ENCODE results near the gene NADK.
"Not testable (repeated sequence)": the region's sequence is repeated elsewhere in the genome, so short reads cannot be mapped to it uniquely, and the experiment has no call there.

NADK gene

GRCh38 chr1:1724035-1724864 is 54.0 kb downstream of the NADK start, which contains the start of gene CDK11A:
Gene CDK11A (minus strand): TSS chr1:1724357. CDS start chr1:1722818, 1,539 bp downstream.
- CTCF ChIA-PET: not testable (repeated sequence)

GRCh38 chr1:1721201-1721600 is 57.1 kb downstream of the NADK start:
- no peaks in the 10 kb centered on the region for H3K9me3 ChIP-seq (ENCODE audit: control extremely low read depth in 1 of 5, control insufficient read depth in 4 of 5, insufficient read depth in 2 of 5, low read depth in 1 of 5, low read length in 4 of 5)
- peaks cover 7 to 31% (median 18%) of the 10 kb centered on the region in 4 experiments for H3K36me3 ChIP-seq (ENCODE audit: control insufficient read depth in 4 of 4, insufficient read depth in 4 of 4, low read length in 3 of 4)
- H3K4me3 ChIP-seq (ENCODE audit: control insufficient read depth in 1 of 7, extremely low read depth in 1 of 7, insufficient read depth in 4 of 7, low read depth in 2 of 7, low read length in 6 of 7): no peak overlapping the region
- H3K4me1 ChIP-seq (ENCODE audit: control extremely low read depth in 1 of 4, control insufficient read depth in 4 of 4, insufficient read depth in 4 of 4, low read length in 3 of 4): no peaks in the 10 kb centered on the region
- no peaks in the 10 kb centered on the region for H3K27me3 ChIP-seq (replicated peaks in 2 of 5; ENCODE audit: control insufficient read depth in 4 of 5, insufficient read depth in 5 of 5, low read length in 4 of 5)
- POLR2A ChIA-PET: no interaction called here
- WGBS (ENCODE audit: insufficient coverage): 96% methylated on average over 6 of the region's 7 CpGs
- DNase-seq: no peak
- H3K27ac ChIP-seq (ENCODE audit: insufficient read depth in 1 of 2, low read depth in 1 of 2, low read length in 2 of 2, poor library complexity in 1 of 2, severe bottlenecking in 2 of 2): no peak overlapping the region
- CTCF ChIA-PET: no interaction called here

More at GRCh38 chr1:1724035-1724864, 54.0 kb downstream of the NADK start, which contains the start of gene CDK11A:
- 0% methylated on average over 22 of the region's 78 CpGs for WGBS (ENCODE audit: insufficient coverage)
- Histone ChIP-seq H3K4me3 (ENCODE audit: control insufficient read depth in 1 of 7, extremely low read depth in 1 of 7, insufficient read depth in 4 of 7, low read depth in 2 of 7, low read length in 6 of 7) (peak within 1 kb of the TSS; percentile 67 to 86 (median 78)), H3K27ac (ENCODE audit: insufficient read depth in 1 of 2, low read depth in 1 of 2, low read length in 2 of 2, poor library complexity in 1 of 2, severe bottlenecking in 2 of 2) (peak within 1 kb of the TSS; percentile 68 to 85), H3K36me3 (ENCODE audit: control insufficient read depth in 4 of 4, insufficient read depth in 4 of 4, low read length in 3 of 4) (peaks cover 2 to 17% (median 12%) of the 10 kb centered on the region in 4 experiments)
- not testable (repeated sequence) for H3K9me3 ChIP-seq (ENCODE audit: control extremely low read depth in 1 of 5, control insufficient read depth in 4 of 5, insufficient read depth in 2 of 5, low read depth in 1 of 5, low read length in 4 of 5); H3K27me3 ChIP-seq (replicated peaks in 2 of 5; ENCODE audit: control insufficient read depth in 4 of 5, insufficient read depth in 5 of 5, low read length in 4 of 5); H3K4me1 ChIP-seq (ENCODE audit: control extremely low read depth in 1 of 4, control insufficient read depth in 4 of 4, insufficient read depth in 4 of 4, low read length in 3 of 4)
- peak; percentile 100 for DNase-seq
- POLR2A ChIA-PET: interaction anchor here (0.9 kb wide), 1 partner anchor 22 kb away, joined by 3 read pairs; no protein-coding TSS in a partner anchor

GRCh38 chr1:1715109-1715883 is 63.0 kb downstream of the NADK start:
- CTCF ChIA-PET; H3K27me3 ChIP-seq (replicated peaks in 2 of 5; ENCODE audit: control insufficient read depth in 4 of 5, insufficient read depth in 5 of 5, low read length in 4 of 5); DNase-seq; H3K4me1 ChIP-seq (ENCODE audit: control extremely low read depth in 1 of 4, control insufficient read depth in 4 of 4, insufficient read depth in 4 of 4, low read length in 3 of 4); POLR2A ChIA-PET; H3K27ac ChIP-seq (ENCODE audit: insufficient read depth in 1 of 2, low read depth in 1 of 2, low read length in 2 of 2, poor library complexity in 1 of 2, severe bottlenecking in 2 of 2); H3K4me3 ChIP-seq (ENCODE audit: control insufficient read depth in 1 of 7, extremely low read depth in 1 of 7, insufficient read depth in 4 of 7, low read depth in 2 of 7, low read length in 6 of 7); H3K9me3 ChIP-seq (ENCODE audit: control extremely low read depth in 1 of 5, control insufficient read depth in 4 of 5, insufficient read depth in 2 of 5, low read depth in 1 of 5, low read length in 4 of 5): not testable (repeated sequence)
- peaks cover 4 to 27% (median 16%) of the 10 kb centered on the region in 4 experiments for H3K36me3 ChIP-seq (ENCODE audit: control insufficient read depth in 4 of 4, insufficient read depth in 4 of 4, low read length in 3 of 4)
- 100% methylated on average over 4 of the region's 18 CpGs for WGBS (ENCODE audit: insufficient coverage)

GRCh38 chr1:1707897-1708296 is 70.4 kb downstream of the NADK start:
- H3K9me3 ChIP-seq (ENCODE audit: control extremely low read depth in 1 of 5, control insufficient read depth in 4 of 5, insufficient read depth in 2 of 5, low read depth in 1 of 5, low read length in 4 of 5); H3K4me3 ChIP-seq (ENCODE audit: control insufficient read depth in 1 of 7, extremely low read depth in 1 of 7, insufficient read depth in 4 of 7, low read depth in 2 of 7, low read length in 6 of 7); H3K27me3 ChIP-seq (replicated peaks in 2 of 5; ENCODE audit: control insufficient read depth in 4 of 5, insufficient read depth in 5 of 5, low read length in 4 of 5); DNase-seq; POLR2A ChIA-PET; CTCF ChIA-PET; H3K27ac ChIP-seq (ENCODE audit: insufficient read depth in 1 of 2, low read depth in 1 of 2, low read length in 2 of 2, poor library complexity in 1 of 2, severe bottlenecking in 2 of 2); H3K4me1 ChIP-seq (ENCODE audit: control extremely low read depth in 1 of 4, control insufficient read depth in 4 of 4, insufficient read depth in 4 of 4, low read length in 3 of 4): not testable (repeated sequence)
- H3K36me3 ChIP-seq (ENCODE audit: control insufficient read depth in 4 of 4, insufficient read depth in 4 of 4, low read length in 3 of 4): peaks cover 0 to 13% (median 5%) of the 10 kb centered on the region in 4 experiments
- WGBS (ENCODE audit: insufficient coverage): no CpG with 5 or more reads among the region's 20 CpGs

GRCh38 chr1:1707241-1707640 is 71.0 kb downstream of the NADK start:
- WGBS (ENCODE audit: insufficient coverage): no CpG with 5 or more reads among the region's 23 CpGs
- H3K27me3 ChIP-seq (replicated peaks in 2 of 5; ENCODE audit: control insufficient read depth in 4 of 5, insufficient read depth in 5 of 5, low read length in 4 of 5); DNase-seq; H3K4me1 ChIP-seq (ENCODE audit: control extremely low read depth in 1 of 4, control insufficient read depth in 4 of 4, insufficient read depth in 4 of 4, low read length in 3 of 4); H3K4me3 ChIP-seq (ENCODE audit: control insufficient read depth in 1 of 7, extremely low read depth in 1 of 7, insufficient read depth in 4 of 7, low read depth in 2 of 7, low read length in 6 of 7); H3K9me3 ChIP-seq (ENCODE audit: control extremely low read depth in 1 of 5, control insufficient read depth in 4 of 5, insufficient read depth in 2 of 5, low read depth in 1 of 5, low read length in 4 of 5); H3K27ac ChIP-seq (ENCODE audit: insufficient read depth in 1 of 2, low read depth in 1 of 2, low read length in 2 of 2, poor library complexity in 1 of 2, severe bottlenecking in 2 of 2); POLR2A ChIA-PET; CTCF ChIA-PET: not testable (repeated sequence)
- H3K36me3 ChIP-seq (ENCODE audit: control insufficient read depth in 4 of 4, insufficient read depth in 4 of 4, low read length in 3 of 4): peaks cover 0 to 13% (median 5%) of the 10 kb centered on the region in 4 experiments

GRCh38 chr1:1705623-1706022 is 72.6 kb downstream of the NADK start:
- H3K4me3 ChIP-seq (ENCODE audit: control insufficient read depth in 1 of 7, extremely low read depth in 1 of 7, insufficient read depth in 4 of 7, low read depth in 2 of 7, low read length in 6 of 7); POLR2A ChIA-PET; H3K4me1 ChIP-seq (ENCODE audit: control extremely low read depth in 1 of 4, control insufficient read depth in 4 of 4, insufficient read depth in 4 of 4, low read length in 3 of 4); DNase-seq; H3K27me3 ChIP-seq (replicated peaks in 2 of 5; ENCODE audit: control insufficient read depth in 4 of 5, insufficient read depth in 5 of 5, low read length in 4 of 5); CTCF ChIA-PET; H3K27ac ChIP-seq (ENCODE audit: insufficient read depth in 1 of 2, low read depth in 1 of 2, low read length in 2 of 2, poor library complexity in 1 of 2, severe bottlenecking in 2 of 2); H3K9me3 ChIP-seq (ENCODE audit: control extremely low read depth in 1 of 5, control insufficient read depth in 4 of 5, insufficient read depth in 2 of 5, low read depth in 1 of 5, low read length in 4 of 5): not testable (repeated sequence)
- H3K36me3 ChIP-seq (ENCODE audit: control insufficient read depth in 4 of 4, insufficient read depth in 4 of 4, low read length in 3 of 4): peaks cover 0 to 13% (median 5%) of the 10 kb centered on the region in 4 experiments
- no CpG with 5 or more reads among the region's 10 CpGs for WGBS (ENCODE audit: insufficient coverage)
